Skeletal muscle tissue (tissue), 4 donors: ENCODE measurements around the gene KDM4B. TPM values are rescaled to one million over a fixed set of nuclear protein-coding genes. Genes with fewer than 3 reads are reported as not detected.

Source experiments
- H3K27ac ChIP-seq: one replicate; pipeline ENCODE4 v1.7.0; 2013; ENCODE audit warnings: mild to moderate bottlenecking, low read depth, low read length, inconsistent platforms
- H3K27me3 ChIP-seq, 3 donors: one replicate each; pipeline ENCODE4 v1.7.0; 2013; ENCODE audit warnings: low read length in 3 of 3; ENCODE audit not compliant: control insufficient read depth in 3 of 3, insufficient read depth in 3 of 3
- H3K36me3 ChIP-seq, 3 donors: one replicate each; pipeline ENCODE4 v1.7.0; 2013; ENCODE audit warnings: low read length in 3 of 3; ENCODE audit not compliant: control insufficient read depth in 3 of 3, insufficient read depth in 3 of 3
- H3K4me1 ChIP-seq, 3 donors: one replicate each; pipeline ENCODE4 v1.7.0; 2013; ENCODE audit warnings: low read length in 3 of 3, mild to moderate bottlenecking in 3 of 3; ENCODE audit not compliant: control insufficient read depth in 3 of 3, insufficient read depth in 3 of 3
- H3K4me3 ChIP-seq, 3 donors: one replicate each; pipeline ENCODE4 v1.7.0; 2013; ENCODE audit warnings: low read length in 3 of 3
- H3K9ac ChIP-seq, 3 donors: one replicate each; pipeline ENCODE4 v1.7.0; 2013; ENCODE audit warnings: low read length in 3 of 3, mild to moderate bottlenecking in 3 of 3, moderate library complexity in 2 of 3, low read depth in 1 of 3
- H3K9me3 ChIP-seq, 3 donors: one replicate each; pipeline ENCODE4 v1.7.0; 2013; ENCODE audit warnings: low read length in 3 of 3; ENCODE audit not compliant: control insufficient read depth in 3 of 3
- total RNA-seq: library from RNA; depleted of rRNA; stranded (reverse); fragments of >200 nt; gene quantifications from one replicate; pipeline ENCODE4 v1.2.3, GENCODE V29; 2014
- donor health status: Osteomylitis.

Gene KDM4B
- total RNA-seq, 1 donor from 2014 or later = 11.5 TPM

DNA sequence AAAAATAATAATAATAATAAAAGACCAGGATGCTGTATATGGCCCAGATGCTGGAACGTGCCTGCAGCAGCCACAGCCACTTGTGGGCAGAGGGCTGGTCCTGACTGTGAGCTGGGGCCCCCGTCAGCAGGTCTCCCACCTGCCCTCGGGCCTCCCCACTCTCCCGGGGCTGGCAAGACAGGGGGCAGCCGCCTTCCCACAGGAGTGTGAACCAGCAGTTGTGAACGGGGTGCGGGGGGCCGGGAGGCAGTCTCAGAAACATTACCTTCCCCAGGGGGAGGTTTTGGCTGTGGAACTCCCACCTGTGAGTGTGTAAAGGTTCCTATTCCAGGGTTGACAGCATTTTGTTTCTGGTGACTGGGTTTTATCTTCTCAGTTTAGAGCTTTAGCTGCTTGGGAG, 151.4 kb downstream of the KDM4B start:
- H3K9ac ChIP-seq = no peak overlapping the region
- H3K9me3 ChIP-seq = no peaks in the 10 kb centered on the region
- no peak overlapping the region for H3K4me3 ChIP-seq
- H3K27me3 ChIP-seq = no peaks in the 10 kb centered on the region
- peaks cover 9 to 25% (median 24%) of the 10 kb centered on the region in 3 donors for H3K36me3 ChIP-seq
- no peak overlapping the region for H3K27ac ChIP-seq
- no peaks in the 10 kb centered on the region for H3K4me1 ChIP-seq

GRCh38 chr19:5120833-5121232, 151.9 kb downstream of the KDM4B start:
- Histone ChIP-seq H3K9me3 (no peaks in the 10 kb centered on the region), H3K9ac (no peak overlapping the region), H3K27ac (no peak overlapping the region), H3K36me3 (peaks cover 9 to 24% (median 24%) of the 10 kb centered on the region in 3 donors), H3K27me3 (no peaks in the 10 kb centered on the region), H3K4me3 (no peak overlapping the region), H3K4me1 (no peaks in the 10 kb centered on the region)

DNA sequence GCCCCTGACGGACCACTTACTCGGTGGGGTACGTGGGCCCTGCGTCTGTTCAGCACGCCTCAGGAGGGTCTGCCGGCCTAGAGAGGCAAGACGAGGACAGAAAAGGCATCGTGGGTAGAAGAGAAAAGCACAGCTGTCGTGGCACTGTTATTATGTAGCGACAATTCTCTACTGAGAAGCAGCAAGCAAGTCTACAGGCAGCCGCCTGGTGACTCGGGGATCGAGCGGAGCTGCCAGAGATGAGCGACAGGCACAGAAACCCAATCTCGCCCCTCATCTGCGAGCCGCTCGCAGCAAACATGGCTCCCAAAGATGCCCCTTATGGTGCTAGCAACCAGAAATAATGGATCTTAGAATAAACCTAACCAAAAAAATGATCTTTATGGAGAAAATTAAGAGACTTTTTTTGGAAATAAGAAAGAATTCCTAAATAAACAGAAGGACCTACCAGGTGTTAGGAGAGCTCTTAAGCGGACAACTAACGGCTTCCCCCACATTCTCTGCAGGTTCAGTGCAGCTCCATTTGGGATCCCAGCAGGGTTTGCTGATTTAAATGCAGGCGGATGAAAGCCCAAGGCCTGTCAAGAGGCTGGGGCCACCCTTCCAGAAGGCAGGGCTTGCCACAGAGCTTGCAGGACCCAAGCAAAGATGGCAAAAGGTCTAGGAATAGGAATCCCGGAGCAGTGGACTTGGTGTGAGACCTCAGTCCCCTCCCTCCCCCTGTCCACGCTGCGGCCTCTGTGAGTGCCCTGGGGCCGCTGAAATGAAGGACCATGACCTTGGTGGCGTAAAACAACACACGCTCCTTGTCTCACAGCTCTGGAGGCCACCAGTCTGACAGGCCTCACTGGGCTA, 152.6 kb downstream of the KDM4B start:
- Histone ChIP-seq H3K27ac (no peak overlapping the region), H3K36me3 (peaks cover 9 to 24% (median 24%) of the 10 kb centered on the region in 3 donors), H3K9me3 (no peaks in the 10 kb centered on the region), H3K4me1 (no peaks in the 10 kb centered on the region), H3K9ac (no peak overlapping the region), H3K4me3 (no peak overlapping the region), H3K27me3 (no peaks in the 10 kb centered on the region)

- peaks cover 2 to 5% (median 5%) of the 10 kb centered on the region in 3 donors for H3K4me1 ChIP-seq
- H3K36me3 ChIP-seq = peaks cover 9 to 24% (median 24%) of the 10 kb centered on the region in 3 donors
- H3K27me3 ChIP-seq = no peaks in the 10 kb centered on the region
- H3K9ac ChIP-seq = no peak overlapping the region
- no peaks in the 10 kb centered on the region for H3K9me3 ChIP-seq
- H3K27ac ChIP-seq = no peak overlapping the region
- H3K4me3 ChIP-seq = no peak overlapping the region
Observed at GRCh38 chr19:5122121-5122400, 153.1 kb downstream of the KDM4B start.

DNA sequence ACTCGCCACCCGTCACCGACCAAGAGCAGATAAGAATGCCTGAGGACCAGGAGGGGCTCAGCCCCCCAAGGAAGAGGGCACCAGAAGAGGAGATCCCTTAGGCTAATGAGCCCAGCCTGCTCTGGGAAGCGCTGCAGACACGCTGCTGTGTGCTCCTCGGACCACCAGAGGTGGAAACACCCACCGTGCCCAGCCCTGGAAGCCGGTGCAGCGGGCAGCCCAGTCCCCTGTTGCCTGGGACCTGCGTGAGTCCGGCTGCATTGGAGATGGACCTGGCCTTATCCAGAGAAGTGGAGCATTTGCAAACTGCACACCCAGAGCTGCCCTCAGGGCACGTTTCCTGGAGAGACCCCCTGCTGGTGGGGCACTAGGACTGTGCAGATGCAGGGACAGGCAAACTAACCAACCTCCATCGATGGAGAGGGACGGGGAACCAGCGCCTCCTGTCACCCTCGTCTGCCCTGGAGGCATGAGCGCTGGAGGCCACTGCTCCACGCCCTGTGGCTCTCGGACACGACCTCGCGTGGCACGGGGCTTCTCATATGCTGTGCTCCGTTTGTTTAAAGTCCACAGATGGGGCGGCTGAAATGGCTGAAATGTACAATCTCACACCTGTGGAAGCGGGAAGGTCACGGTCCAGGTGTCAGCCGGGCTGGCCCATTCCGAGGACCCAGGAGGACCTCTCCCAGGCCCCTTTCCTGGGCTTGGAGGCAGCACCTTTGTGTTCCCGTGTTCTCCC, 153.9 kb downstream of the KDM4B start:
- H3K4me3 ChIP-seq = no peak overlapping the region
- H3K27me3 ChIP-seq = no peaks in the 10 kb centered on the region
- no peak overlapping the region for H3K9ac ChIP-seq
- H3K27ac ChIP-seq = no peak overlapping the region
- H3K9me3 ChIP-seq = no peaks in the 10 kb centered on the region
- peaks cover 8 to 13% (median 13%) of the 10 kb centered on the region in 3 donors for H3K4me1 ChIP-seq
- H3K36me3 ChIP-seq = peaks cover 9 to 24% (median 24%) of the 10 kb centered on the region in 3 donors

GRCh38 chr19:5123646-5124045, 154.7 kb downstream of the KDM4B start:
- Histone ChIP-seq H3K27ac (no peak overlapping the region), H3K9ac (no peak overlapping the region), H3K4me1 (peaks cover 12 to 20% (median 19%) of the 10 kb centered on the region in 3 donors), H3K9me3 (no peaks in the 10 kb centered on the region), H3K4me3 (no peak overlapping the region), H3K36me3 (peaks cover 9 to 24% (median 24%) of the 10 kb centered on the region in 3 donors), H3K27me3 (no peaks in the 10 kb centered on the region)

DNA sequence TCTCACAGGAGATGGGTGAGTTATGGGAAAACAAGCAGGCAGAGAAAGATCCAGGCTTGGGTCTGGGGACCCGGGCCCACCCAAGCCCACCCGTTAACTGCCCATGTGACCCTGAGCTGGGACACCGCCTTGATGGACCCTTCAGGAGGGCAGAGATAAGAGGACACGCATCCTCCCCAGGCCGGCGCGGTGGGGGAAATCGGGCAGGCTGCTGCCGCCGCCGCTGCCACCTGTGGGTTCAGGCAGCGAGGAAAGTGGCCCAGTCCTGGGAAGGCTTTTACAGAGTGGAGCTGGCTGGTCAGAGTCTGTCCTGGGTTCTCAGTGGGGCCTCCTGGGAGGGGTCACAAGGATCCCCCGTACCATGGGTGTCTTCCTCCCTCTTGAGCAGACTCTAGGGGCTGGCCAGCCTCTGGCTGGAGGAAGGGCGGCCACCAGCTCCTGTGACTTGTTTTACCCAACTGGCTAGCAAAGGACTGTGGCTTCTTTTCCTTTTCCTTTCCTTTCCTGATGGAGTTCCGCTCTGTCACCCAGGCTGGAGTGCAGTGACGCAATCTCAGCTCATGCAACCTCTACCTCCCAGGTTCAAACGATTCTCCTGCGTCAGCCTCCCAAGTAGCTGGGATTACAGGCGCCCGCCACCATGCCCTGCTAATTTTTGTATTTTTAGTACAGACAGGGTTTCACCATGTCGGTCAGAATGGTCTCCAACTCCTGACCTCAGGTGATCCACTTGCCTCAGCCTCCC, 155.4 kb downstream of the KDM4B start:
- H3K4me1 ChIP-seq = peaks cover 12 to 25% (median 24%) of the 10 kb centered on the region in 3 donors
- peaks cover 9 to 24% (median 24%) of the 10 kb centered on the region in 3 donors for H3K36me3 ChIP-seq
- H3K9ac ChIP-seq = no peak overlapping the region
- H3K27me3 ChIP-seq = no peaks in the 10 kb centered on the region
- no peaks in the 10 kb centered on the region for H3K9me3 ChIP-seq
- H3K4me3 ChIP-seq = no peak overlapping the region
- H3K27ac ChIP-seq = no peak overlapping the region

- H3K4me1 ChIP-seq = peaks cover 12 to 28% (median 25%) of the 10 kb centered on the region in 3 donors
- H3K9me3 ChIP-seq = no peaks in the 10 kb centered on the region
- no peak overlapping the region for H3K4me3 ChIP-seq
- peaks cover 9 to 24% (median 21%) of the 10 kb centered on the region in 3 donors for H3K36me3 ChIP-seq
- H3K27ac ChIP-seq = no peak overlapping the region
- no peak overlapping the region for H3K9ac ChIP-seq
- no peaks in the 10 kb centered on the region for H3K27me3 ChIP-seq
Observed at GRCh38 chr19:5125376-5125775, 156.5 kb downstream of the KDM4B start.

DNA sequence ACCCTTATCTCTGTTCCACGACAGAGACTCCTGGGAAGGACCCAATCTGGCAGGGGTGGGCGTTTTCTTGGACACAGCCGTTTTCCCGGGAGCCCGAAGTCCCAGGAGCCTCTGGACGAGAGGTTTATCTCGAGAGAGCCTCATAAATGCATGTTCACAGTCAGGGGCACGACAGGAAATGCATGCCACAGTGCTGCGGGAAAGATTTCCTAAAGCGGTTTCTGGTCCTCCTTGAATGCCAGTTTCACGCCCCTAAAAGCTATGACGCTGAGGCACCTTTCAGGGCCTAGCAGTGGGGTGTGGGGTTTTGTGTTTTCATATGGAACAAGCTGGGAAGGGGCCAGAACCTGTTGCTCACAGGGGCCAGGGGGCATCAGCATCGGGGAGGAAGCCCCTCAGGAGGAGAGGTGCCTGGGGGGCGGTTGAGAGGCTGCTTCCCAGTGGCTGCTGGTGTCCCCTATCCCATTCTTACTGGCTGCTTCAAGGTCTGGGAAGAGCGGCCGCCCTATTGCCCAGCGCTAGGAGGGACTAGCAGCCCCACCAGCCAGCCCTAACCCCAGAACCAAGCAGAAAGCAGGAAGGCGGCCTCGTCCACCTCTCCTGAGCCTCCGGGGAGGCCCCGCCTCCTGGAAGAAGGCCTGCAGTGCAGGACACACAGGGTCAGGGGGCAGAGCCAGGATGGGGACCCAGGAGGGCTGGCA, 157.0 kb downstream of the KDM4B start:
- Histone ChIP-seq H3K9me3 (no peaks in the 10 kb centered on the region), H3K27ac (no peak overlapping the region), H3K36me3 (peaks cover 9 to 20% (median 19%) of the 10 kb centered on the region in 3 donors), H3K27me3 (no peaks in the 10 kb centered on the region), H3K4me3 (no peak overlapping the region), H3K4me1 (peaks cover 12 to 28% (median 25%) of the 10 kb centered on the region in 3 donors), H3K9ac (peak overlapping the region in 1 of 3 donors; percentile 25)
